Measurements from ENCODE around the gene DGLUCY.
"Not testable (repeated sequence)": the region's sequence is repeated elsewhere in the genome, so short reads cannot be mapped to it uniquely, and the experiment has no call there.

The DGLUCY gene

DNA sequence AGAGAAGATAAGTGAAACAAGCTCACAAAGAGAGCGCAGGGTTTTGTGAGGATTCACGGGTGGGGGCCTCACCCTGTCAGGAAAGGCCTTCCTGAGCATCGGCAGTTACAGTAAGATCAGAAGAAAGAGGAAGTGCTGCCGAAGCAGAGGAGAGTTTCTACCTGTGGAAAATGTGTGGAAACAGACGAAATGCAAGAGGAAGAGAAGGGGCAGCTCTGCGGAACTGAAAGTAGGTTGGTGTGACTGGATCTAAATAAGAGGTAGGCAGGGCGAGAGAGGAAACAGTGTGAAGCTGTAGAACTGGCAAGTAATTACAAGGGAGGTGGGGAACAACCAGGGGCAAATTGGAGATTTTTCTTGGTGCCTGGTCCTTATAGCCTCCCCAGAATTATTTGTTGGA is 128.0 kb downstream of the DGLUCY start:
- peak; percentile 59 for DNase-seq

GRCh38 chr14:91242635-91243034 is 128.8 kb downstream of the DGLUCY start:
- no peak for DNase-seq

GRCh38 chr14:91243074-91243471 is 129.2 kb downstream of the DGLUCY start:
- no peak for DNase-seq

DNA sequence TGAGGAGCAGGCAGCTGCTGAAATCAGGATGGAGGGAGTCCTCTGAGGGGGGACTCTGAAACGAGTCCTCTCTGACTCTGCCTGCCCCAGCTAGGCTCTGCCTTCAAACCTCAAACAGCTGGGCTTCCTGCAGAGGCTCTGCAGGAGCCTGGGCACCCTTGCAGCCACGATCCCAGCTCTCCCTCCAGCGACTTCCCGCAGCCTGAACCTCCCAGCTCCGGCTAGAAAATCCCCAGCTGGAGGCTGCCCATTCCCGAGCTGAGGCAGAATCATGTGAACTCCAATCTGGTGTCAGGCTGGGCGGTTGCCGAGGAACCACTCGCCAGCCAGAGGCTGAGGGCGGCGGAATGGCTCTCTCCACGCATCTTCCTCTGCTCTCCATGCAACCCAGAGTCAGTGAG is 130.6 kb downstream of the DGLUCY start, which contains the start of gene GPR68:
Gene GPR68 (minus strand): TSS at position 204 of the 401 bp plus-strand sequence. CDS start 9,654 bp downstream, outside the sequence.
- DNase-seq = peak; percentile 42

- peak; percentile 81 for DNase-seq
Measured at GRCh38 chr14:91245029-91245428, 131.2 kb downstream of the DGLUCY start.

GRCh38 chr14:91245616-91246015 is 131.7 kb downstream of the DGLUCY start:
- not testable (repeated sequence) for DNase-seq

GRCh38 chr14:91246051-91246852 is 132.4 kb downstream of the DGLUCY start:
- peak; percentile 87 for DNase-seq

- peak; percentile 71 for DNase-seq
Measured at GRCh38 chr14:91249841-91250616, 136.2 kb downstream of the DGLUCY start.

DNA sequence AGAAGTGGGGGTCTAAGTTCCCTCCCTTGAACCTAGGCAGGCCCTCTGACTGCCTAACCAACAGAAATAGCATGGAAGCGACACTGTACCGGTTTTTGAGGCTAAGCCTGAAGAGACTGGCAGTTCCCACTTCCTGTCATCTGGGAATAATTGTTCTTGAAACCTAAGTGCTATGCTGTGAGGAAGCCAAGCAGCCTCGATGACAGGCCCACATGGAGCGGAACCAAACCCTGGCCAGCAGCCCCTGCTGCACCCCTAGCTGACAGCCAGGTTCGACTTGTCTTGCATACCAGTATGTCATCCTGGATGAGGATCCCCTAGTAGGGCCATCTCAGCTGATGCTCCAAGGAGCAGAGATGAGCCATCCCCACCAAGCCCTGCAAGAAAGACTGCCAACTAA is 137.0 kb downstream of the DGLUCY start:
- no peak for DNase-seq

DNA sequence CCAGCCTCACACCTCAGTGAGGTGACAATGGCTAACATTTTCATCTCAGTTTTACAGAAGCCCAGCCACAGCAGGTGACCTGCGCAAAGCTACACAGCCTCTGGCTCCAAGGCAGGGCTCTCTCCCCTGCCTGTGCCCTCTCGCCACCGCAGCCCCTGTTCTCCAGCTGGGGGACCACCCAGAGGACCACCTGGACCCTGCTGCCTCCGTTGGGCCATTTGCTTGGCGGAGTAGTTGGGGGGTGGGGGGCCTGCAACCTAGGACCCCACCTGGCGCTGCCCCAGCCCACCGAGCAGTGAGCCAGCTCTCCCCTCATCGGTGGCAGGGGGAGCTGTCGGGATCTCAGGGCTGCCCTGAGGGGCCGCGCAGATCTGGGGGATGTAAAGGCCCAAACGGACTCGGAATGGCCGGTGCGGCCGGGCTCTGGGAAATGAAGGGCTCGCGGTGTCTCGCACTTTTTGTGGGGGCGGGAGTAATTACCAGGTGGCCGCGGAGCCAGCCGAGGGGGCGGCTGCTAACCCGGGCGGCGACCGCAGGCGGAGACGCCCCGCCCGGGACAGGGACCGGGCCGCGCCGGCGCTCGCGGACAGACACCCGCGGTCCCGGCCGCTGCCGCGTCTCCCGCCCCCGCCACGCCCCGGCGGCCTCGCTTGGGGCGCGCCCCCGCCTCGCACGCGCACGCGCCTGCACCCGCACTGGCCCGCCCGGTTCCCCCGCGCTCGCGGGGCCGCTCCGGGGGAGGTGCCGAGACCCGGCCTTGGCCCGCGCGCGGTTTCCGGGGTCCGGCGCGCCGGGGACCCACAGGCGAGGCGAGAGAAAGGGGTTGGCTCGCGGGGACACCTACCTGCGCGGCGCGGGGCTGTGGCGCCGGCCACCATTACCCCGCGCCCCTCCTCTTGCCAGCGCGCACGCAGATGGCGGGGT is 139.3 kb downstream of the DGLUCY start:
- DNase-seq = peak; percentile 69

DNA sequence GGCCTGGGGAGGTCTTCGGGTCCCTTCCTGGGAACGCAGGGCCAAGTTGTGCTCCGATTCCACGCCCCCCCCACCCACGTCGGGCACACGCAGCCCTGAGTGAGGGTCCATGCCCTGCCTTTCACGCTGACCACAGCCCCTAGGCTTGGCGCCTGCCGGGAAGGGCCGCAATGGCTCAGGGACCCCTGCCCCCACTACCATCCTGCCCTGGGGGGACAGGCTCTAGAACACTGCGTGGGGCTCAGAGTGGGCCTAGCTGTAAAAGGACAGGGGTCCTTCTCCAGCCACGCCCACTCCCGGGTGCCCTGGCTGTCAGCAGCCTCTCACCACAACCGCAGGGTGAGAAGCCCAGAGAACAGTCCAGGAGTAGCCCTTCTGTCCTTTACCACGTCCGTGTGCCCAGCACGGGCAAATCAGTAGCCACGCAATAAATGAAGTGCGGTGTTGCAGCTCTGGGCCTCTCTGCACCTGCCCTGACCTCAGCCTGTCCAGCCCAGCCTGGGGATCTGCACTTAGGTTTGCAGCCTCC is 140.0 kb downstream of the DGLUCY start:
- DNase-seq = no peak

DNA sequence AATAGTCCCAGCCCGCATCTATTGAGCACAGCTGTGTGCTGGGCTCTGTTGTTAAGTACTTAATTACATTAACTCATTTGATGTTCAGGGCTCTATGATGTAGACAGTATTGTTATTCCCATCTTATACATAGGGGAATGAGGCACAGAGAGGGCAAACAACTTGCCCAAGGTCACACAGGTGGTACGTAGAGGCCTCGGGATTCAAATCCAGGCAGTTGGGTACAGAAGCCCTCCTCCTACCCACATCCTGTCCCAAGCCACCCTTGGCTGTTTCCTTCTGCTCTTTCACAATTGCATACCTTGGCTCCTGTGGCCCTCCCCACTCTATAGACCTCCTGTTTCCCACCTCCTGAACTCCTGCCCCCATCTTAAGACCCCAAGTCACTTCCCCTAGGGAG is 140.6 kb downstream of the DGLUCY start:
- peak; percentile 40 for DNase-seq

DNA sequence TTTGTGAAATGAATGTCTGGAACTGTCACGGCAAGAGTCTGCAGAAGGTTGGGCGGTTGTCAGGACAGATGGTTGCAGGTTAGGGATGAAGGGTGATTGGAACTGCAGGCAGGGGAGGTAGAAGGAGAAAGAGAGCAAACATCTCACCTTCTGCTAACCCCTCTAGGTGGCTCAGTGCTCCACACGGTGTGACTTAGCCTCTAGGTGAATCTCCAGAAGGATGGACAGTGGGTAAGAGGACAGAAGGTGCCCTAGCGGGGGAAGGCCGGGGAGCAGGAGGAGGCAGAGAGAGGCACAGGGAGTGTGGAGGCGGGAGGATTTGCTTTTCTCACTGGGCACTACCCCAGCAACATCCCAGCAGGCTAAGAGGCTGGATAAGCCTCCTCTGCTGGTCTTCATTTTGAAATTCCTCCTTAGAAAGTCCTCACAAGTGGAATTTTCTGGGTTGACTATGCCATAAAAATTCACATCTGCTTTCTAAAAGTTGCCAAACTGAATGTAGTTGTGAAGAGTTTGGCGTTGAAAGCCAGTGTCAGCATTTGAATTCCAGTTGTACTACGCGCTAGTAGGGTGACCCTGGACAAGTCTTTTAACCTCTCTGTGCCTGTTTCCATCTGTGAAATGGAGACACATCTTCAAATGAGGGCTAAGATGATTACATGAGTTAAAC is 141.3 kb downstream of the DGLUCY start:
- DNase-seq = no peak

DNA sequence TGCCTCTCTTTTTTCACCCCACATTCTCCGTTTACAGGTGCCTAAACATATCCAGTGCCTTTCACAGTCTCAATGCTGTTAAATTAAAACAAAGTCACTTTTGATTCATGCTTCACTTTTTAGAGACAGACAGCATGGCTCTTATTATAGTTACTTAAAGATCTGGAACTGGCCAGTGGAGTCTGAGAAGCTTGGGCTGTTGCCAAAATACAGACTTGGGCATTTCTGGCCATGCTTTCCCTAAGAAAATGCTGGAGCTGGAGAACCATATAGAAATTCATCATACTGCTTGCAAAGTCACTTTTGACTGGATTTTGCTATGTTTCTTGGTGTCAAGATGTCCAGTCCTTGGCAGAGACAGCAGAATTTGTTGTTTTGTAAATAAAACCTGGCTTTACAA is 142.8 kb downstream of the DGLUCY start:
- no peak for DNase-seq

DNA sequence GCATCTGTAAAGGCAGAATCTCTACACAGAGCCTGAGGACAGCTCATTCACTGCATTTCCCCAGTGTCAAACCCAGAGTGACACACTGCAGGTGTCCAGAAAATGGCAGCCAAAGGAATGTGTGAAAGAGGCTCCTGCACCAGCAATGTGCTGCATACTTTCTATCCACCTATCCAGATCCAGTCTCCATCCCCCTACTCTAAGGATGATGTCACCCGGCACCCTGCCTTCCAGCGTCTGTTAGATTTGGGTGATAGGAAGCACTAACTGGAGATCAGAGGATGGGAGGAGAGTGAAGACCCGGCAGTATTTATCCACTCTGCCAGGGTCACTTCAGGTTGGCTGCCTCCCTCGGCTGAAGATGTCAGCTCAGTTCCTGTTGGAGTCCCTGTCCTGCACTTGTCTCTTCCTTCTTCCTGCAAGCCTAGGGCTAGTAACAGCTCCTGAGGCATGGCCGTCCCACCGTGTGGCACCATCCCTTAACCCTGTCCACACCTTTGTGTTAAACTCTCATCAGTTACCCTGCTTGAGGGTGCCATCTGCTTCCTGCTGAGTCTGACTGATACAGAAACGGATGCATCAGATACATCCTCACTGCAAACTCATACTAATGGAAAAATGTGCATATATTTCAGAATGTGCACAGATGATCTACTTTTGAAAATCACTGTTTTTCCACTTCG is 143.6 kb downstream of the DGLUCY start:
- DNase-seq = no peak

DNA sequence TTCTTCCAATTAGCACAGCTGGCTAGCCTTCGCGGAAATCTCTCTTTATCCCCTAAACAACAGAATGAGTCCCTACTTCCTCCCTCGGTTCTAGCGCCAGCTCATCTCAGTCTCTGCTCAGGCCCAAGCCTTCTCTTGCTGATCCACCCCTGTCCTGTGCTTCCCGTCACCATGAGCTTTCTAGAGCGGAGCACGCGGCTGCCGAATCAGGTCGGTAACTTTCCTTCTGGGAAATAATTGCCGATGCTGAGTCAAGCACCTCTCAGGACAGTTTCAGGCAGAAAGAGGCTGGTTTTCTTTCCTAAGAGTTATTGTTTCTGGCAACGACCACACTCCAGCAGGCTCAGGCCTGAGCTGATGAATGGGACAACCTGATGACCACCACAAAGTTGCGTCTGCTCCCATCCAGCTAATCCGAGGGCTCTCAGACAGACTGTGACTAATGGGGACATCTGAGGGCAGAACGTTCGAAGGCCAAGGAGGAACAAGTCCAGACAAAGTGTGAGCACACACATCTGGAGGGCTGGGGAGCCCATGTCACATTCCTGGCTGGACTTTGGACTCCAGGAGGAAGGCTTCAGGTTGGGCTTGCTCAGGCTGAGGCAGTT is 144.2 kb downstream of the DGLUCY start:
- DNase-seq = no peak

DNA sequence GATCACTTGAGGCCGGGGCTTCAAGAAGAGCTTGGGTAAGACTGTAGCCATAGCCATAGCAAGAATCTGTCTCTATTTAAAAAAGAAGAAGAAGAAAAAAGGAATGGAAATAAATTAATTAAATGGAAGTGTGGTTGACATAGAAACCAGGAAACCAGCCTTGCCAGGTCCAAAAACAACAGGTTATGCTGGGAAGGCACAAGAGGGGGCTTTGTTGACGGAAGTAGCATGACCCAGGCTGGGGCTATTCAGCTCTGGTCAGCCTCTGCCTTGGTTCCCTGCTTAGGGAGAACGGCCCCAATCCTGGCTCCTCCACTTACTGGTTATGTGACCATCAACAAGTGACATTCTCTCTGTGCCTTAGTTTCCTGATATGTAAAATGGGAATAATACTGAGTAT is 145.0 kb downstream of the DGLUCY start:
- no peak for DNase-seq

DNA sequence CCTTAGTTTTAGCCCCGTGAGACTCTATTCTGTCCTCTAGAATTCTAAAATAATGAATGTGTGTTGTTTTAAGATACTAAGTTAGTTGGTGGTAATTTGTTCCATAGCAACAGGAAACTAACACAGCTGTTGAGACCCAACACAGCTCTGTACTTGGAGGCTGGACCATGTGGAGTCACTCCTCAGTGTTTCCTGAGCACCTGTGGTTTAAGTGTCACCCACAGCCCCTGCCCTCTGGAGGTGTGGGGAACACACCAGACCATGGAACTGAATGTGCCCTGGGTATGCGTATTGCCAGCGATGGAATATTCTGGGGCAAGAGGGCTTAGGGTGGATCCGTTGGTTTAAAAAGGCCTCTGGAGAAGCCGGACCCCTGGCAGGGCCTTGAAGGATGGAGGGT is 147.2 kb downstream of the DGLUCY start:
- DNase-seq = peak; percentile 52

- no peak for DNase-seq
Measured at GRCh38 chr14:91261986-91262549, 148.2 kb downstream of the DGLUCY start.

- DNase-seq = no peak
Measured at GRCh38 chr14:91263329-91263728, 149.5 kb downstream of the DGLUCY start.
